Progenitor cell of endocrine pancreas (in vitro differentiated cells): Measurements from ENCODE around the gene ADGRV1. TPM values are rescaled to one million over a fixed set of nuclear protein-coding genes. Genes with fewer than 3 reads are reported as not detected.
"Not testable (repeated sequence)": the region's sequence is repeated elsewhere in the genome, so short reads cannot be mapped to it uniquely, and the experiment has no call there.

Experiments used
- DNase-seq: peaks from one replicate; pipeline ENCODE4 v3.0.0; 2021; ENCODE audit warnings: low spot score; ENCODE audit not compliant: unreplicated experiment
- H3K27ac Mint-ChIP-seq: 2 replicates; pipeline ENCODE4 v1.8.0; 2021; ENCODE audit warnings: mild to moderate bottlenecking, moderate library complexity, mixed read lengths
- H3K27me3 Mint-ChIP-seq: 2 replicates; pipeline ENCODE4 v1.8.0; 2021; ENCODE audit warnings: mixed read lengths
- H3K36me3 Mint-ChIP-seq: 2 replicates; pipeline ENCODE4 v1.8.0; 2022; ENCODE audit warnings: mixed read lengths; ENCODE audit not compliant: insufficient read depth
- H3K4me1 Mint-ChIP-seq: 2 replicates; pipeline ENCODE4 v1.8.0; 2021; ENCODE audit warnings: low read depth, mixed read lengths
- H3K4me3 Mint-ChIP-seq: 2 replicates; pipeline ENCODE4 v1.8.0; 2021; ENCODE audit warnings: low read depth, mild to moderate bottlenecking, moderate library complexity, mixed read lengths
- H3K9me3 Mint-ChIP-seq: 2 replicates; pipeline ENCODE4 v1.8.0; 2021; ENCODE audit warnings: low read depth, mixed read lengths
- CTCF ChIP-seq: fragments of 200-600 bp; sonication (generic); IDR thresholded peaks from one replicate; pipeline ENCODE4 v1.5.0; 2021; ENCODE audit warnings: antibody characterized with exemption, mild to moderate bottlenecking; ENCODE audit not compliant: unreplicated experiment
- total RNA-seq: library from RNA; stranded (reverse); gene quantifications from 2 replicates; pipeline ENCODE4 v1.2.1, GENCODE V29; 2021

Gene ADGRV1
- total RNA-seq, 1 donor from 2014 or later, result 82.3 TPM

DNA sequence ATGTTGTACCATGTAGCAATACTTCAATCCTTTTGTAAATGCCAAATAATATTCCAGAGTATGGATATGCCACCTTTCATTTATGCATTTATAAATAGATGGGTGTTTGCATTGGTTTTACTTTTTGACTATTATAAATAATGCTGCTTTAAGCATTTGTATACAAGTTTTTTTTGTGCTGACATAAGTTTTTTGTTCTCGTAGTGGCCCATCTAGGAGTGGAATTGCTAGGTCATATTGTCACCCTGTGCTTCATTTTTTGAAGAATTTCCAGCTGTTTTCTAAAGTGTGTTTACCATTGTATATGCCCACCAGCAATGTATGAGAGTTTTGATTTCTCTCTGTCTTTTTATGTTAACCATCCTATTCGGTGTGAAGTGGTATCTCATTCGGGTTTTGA is 6.9 kb downstream of the ADGRV1 start:
- H3K36me3 Mint-ChIP-seq, result peaks cover 26% of the 10 kb centered on the region
- H3K9me3 Mint-ChIP-seq, result peaks cover 36% of the 10 kb centered on the region
- H3K27me3 Mint-ChIP-seq, result no peaks in the 10 kb centered on the region
- H3K27ac Mint-ChIP-seq, result no peak overlapping the region
- TF ChIP-seq CTCF, result no peak
- H3K4me1 Mint-ChIP-seq, result peaks cover 8% of the 10 kb centered on the region
- no peak overlapping the region for H3K4me3 Mint-ChIP-seq
- no peak for DNase-seq

DNA sequence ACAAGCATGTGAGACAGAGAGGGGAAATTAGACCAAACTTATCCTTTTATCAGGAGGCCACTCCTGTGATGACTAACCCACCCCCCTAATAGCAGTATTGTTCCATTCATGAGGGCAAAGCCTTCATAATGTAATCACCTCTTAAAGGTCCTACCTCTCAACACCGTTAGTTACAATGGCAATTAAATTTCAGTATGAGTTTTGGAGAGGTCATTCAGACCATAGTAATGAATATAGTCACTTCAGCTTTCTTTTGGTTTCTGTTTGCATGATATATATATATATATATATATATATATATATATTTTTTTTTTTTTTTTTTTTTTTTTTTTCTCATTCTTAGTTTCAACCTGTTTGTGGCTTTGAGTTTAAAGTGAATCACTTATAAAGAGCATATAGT is 10.5 kb downstream of the ADGRV1 start:
- peaks cover 29% of the 10 kb centered on the region for H3K36me3 Mint-ChIP-seq

DNA sequence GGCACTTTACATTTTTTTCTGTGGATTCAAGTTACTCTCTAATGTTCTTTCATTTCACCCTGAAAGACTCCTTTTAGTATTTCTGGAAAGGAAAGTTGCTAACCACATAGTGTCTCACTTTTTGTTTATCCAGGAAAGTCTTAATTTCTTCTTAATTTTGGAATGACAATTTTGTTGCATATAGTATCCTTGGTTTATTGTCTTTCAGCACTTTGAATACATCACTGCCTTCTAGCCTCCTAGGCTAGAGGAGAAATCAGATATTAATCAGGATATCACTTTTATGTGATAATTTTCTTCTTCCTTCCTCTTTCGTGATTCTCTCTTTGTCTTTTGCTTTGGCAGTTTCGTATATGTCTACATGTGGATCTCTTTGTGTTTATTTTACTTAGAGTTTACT is 11.4 kb downstream of the ADGRV1 start:
- Mint-ChIP-seq H3K27ac (no peak overlapping the region), H3K4me1 (peaks cover 8% of the 10 kb centered on the region), H3K27me3 (no peaks in the 10 kb centered on the region), H3K9me3 (peaks cover 46% of the 10 kb centered on the region), H3K4me3 (no peak overlapping the region), H3K36me3 (peaks cover 30% of the 10 kb centered on the region)
- no peak for DNase-seq
- TF ChIP-seq CTCF, result no peak

More for the DNA sequence above, 10.5 kb downstream of the ADGRV1 start:
- no peak overlapping the region for H3K27ac Mint-ChIP-seq
- no peak for DNase-seq
- TF ChIP-seq CTCF, result no peak
- H3K4me3 Mint-ChIP-seq, result no peak overlapping the region
- H3K9me3 Mint-ChIP-seq, result peaks cover 44% of the 10 kb centered on the region
- H3K27me3 Mint-ChIP-seq, result no peaks in the 10 kb centered on the region
- peaks cover 5% of the 10 kb centered on the region for H3K4me1 Mint-ChIP-seq

DNA sequence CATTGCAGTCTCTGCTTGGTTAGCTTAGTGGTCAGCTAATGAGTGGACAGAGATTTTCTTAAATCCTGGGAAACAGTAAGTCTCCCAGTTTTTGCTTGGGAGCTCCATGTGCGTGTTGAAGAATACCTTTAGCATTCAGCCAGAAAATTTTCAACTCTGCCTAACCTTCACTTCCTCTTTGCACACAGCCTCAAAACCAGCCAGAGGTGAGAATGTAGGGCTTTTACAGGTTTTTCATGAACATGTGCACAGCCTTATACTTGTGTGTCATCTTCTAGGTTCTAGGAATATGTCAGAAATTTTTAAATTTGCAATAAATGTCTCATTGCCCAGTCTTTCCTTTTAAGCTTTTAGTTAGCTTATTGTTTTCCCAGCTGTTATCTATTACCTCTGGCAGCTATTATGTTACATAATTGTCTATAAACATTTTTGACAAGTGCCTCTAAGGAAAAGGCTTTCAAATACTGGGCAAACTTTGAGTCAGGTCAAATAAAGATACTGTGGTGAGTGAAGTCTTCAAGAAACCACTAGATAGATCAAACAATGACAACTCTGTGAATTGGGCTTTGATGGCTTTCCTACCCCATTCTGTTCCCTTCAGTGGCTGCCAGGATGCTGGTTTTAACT is 12.7 kb downstream of the ADGRV1 start:
- peaks cover 26% of the 10 kb centered on the region for H3K36me3 Mint-ChIP-seq
- no peak for DNase-seq
- peaks cover 8% of the 10 kb centered on the region for H3K4me1 Mint-ChIP-seq

GRCh38 chr5:90575712-90576111 is 17.1 kb downstream of the ADGRV1 start:
- DNase-seq, result no peak
- Mint-ChIP-seq H3K4me1 (peaks cover 8% of the 10 kb centered on the region), H3K27me3 (no peaks in the 10 kb centered on the region), H3K9me3 (peaks cover 46% of the 10 kb centered on the region), H3K36me3 (peaks cover 35% of the 10 kb centered on the region), H3K27ac (no peak overlapping the region), H3K4me3 (no peak overlapping the region)
- no peak for TF ChIP-seq CTCF

More for the DNA sequence above, 12.7 kb downstream of the ADGRV1 start:
- Mint-ChIP-seq H3K4me3 (no peak overlapping the region), H3K9me3 (peaks cover 43% of the 10 kb centered on the region), H3K27me3 (no peaks in the 10 kb centered on the region), H3K27ac (no peak overlapping the region)
- TF ChIP-seq CTCF, result no peak

DNA sequence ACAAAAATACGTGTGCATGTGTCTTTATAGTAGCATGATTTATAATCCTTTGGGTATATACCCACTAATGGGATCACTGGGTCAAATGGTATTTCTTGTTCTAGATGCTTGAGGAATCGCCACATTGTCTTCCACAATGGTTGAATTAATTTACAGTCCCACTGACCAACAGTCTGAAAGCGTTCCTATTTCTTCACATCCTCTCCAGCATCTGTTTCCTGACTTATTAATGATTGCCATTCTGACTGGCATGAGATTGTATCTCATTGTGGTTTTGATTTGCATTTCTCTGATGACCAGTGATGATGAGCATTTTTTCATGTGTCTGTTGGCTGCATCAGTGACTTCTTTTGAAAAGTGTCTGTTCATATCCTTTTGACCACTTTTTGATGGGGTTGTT is 18.0 kb downstream of the ADGRV1 start:
- not testable (repeated sequence) for H3K27me3 Mint-ChIP-seq, H3K4me3 Mint-ChIP-seq, H3K4me1 Mint-ChIP-seq, DNase-seq, H3K27ac Mint-ChIP-seq
- H3K36me3 Mint-ChIP-seq, result peaks cover 32% of the 10 kb centered on the region
- H3K9me3 Mint-ChIP-seq, result peaks cover 46% of the 10 kb centered on the region

DNA sequence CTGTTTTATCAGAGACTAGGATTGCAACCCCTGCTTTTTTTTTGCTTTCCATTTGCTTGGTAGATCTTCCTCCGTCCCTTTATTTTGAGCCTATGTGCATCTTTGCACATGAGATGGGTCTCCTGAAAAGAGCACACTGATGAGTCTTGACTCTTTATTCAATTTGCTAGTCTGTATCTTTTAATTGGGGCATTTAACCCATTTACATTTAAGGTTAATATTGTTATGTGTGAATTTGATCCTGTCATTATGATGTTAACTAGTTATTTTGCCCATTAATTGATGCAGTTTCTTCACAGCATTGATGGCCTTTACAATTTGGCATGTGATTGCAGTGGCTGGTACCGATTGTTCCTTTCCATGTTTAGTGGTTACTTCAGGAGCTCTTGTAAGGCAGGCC is 21.3 kb downstream of the ADGRV1 start:
- peaks cover 41% of the 10 kb centered on the region for H3K9me3 Mint-ChIP-seq
- H3K36me3 Mint-ChIP-seq, result peaks cover 29% of the 10 kb centered on the region
- H3K4me1 Mint-ChIP-seq, H3K27me3 Mint-ChIP-seq, DNase-seq, H3K4me3 Mint-ChIP-seq, H3K27ac Mint-ChIP-seq: not testable (repeated sequence)
